NCI-H526 (cell line): ENCODE data around the gene STIMATE.

Experiments
- DNase-seq, 2 experiments: peaks; one replicate each; lab custom pipeline; 2025; lab: John Stamatoyannopoulos, UW

The STIMATE gene

DNA sequence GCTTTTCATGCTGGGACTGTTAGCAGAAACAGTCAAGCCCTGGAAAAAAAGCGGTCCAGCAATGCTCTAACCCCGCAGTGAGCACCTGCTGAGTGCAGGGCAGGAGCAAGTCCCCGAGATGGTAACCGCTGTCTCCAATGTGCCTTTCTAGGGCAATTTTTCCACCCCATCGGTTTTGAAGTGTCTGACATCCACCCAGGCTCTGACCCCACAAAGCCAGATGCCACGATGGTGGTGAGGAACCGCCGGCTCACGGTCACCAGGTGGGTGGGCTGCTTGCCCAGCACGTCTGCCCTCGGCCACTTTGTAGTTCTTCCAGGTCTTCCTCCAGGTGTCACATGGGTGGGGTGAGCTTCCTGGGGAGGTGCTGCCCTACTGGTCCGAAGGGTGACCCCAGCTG lies 106.0 kb downstream of the STIMATE start:
- DNase-seq, result no peak

DNA sequence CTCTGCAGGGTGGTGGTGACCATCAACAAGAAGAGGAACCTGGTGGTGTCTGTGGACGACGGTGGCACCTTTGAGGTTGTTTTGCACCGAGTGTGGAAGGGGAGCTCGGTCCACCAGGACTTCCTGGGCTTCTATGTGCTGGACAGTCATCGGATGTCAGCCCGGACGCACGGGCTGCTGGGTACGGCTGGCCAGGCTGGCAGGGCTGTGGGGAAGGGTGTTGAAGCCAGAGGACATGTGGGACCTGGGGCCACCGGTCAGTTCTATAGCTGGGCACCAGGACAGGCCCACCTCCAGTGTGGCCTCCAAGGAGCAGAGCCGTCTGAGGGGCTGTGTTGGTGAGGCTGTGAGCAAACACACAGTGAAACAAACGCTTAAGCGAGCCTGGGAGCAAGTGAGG lies 106.6 kb downstream of the STIMATE start:
- no peak for DNase-seq

DNA sequence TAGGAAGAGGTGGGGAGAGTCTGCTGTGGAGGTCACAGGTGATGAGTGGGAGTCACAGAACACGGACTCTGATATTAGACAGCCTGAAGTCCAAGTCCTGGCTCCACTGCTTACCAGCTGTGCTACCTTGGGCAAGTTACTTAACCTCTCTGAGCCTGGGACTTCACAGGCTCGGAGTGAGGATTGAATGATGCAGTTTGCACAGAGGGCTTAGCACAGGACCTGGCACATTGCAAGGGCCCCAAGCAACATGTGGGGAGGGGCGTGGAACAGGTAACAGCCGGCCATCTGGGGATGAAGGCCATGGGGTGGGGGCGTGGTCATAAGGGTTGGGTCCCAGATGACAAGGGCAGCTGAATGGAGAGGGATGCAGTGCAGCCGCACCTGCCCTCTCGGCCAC lies 107.0 kb downstream of the STIMATE start:
- no peak for DNase-seq

DNA sequence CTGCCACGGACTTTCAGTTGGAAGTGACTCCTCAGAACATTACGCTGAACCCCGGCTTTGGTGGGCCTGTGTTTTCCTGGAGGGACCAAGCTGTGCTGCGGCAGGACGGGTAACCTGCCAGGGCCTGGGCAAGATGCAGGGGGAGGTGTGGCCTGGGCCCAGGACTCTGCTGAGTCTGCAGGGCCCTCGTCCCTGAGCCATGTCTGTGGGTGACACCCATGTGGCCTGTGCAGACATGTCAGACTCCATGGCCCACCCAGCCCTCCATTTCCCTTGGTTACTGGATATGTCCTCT lies 107.7 kb downstream of the STIMATE start:
- no peak for DNase-seq

DNA sequence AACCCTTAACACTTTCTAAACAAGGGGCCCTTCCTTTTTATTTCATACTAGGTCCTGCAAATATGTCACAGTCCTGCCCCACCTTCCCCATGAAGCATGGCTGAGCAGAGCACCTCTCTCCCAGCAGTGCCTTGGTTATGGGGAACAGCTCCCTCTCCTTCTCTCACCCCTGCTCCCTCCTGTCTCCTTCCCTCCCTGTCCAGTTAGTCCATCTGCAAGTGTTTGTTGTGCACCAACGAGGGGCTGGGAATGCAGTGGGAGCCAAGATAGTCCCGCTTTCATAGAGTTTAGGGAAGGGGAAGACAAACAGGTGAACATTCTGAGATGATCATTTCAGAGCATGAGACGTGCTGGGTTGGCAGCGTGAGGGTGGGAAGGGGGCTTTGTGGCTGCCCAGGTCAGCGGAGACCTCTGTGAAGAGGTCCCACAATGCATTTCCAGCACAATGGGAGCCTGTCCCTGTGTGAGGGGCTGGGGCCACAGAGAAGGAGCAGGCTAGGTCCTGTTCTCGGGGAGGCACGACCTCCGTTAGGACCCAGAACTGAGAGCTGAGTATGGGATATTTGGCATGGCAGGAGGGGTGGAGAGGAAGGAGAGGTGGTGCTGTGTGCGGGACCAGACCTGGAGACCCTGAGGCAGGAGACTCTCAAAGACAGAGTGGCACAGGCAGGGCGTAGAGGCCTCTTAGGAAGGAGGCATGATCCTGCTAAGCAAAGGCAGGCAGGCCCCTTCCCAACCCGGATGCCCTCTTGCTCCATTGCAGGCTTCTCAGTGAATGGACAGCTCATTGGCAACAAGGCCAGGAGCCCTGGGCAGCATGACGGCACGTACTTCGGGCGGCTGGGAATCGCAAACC lies 108.2 kb downstream of the STIMATE start:
- DNase-seq, result no peak

DNA sequence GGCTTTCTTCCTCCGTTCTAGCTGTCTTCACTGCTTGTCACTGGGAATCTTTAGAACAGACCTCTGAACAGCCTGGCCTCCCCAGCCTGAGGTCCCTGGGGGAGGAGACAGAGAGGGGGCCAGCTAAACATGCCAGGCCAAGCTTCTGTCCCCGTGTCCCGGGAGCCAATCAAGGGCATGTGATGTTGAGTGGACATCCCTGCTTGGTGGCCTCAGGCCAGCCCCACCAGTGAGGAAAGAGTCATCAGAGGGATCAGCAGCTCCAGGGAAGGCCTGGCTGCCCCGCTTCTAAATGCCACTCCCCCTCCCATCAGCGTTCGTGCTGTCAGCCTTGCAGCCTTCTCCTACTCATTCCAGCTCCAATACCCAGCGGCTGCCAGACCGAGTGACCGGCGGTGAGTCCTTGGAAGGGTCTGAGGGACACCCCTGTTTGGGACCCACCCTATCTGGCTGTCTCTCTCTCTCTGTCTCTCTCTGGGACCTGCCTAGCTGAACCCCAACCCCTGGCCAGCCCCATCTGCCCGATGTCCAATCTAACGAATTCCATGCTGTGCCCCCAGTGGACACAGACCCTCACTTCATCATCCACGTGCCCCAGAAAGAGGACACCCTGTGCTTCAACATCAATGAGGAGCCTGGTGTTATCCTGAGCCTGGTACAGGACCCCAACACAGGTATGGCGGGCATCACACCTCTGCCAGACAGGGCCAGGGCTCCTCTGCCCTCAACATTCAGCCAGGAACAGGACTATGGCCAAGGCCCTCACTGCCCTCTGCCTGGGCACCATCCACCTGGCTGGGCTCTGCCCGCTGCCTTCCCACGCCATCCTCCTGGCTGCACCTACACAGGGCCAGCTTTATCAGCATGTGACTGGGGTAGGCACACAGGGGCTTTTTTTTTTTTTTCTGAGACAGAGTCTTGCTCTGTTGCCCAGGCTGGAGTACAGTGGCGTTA lies 109.4 kb downstream of the STIMATE start:
- no peak for DNase-seq

DNA sequence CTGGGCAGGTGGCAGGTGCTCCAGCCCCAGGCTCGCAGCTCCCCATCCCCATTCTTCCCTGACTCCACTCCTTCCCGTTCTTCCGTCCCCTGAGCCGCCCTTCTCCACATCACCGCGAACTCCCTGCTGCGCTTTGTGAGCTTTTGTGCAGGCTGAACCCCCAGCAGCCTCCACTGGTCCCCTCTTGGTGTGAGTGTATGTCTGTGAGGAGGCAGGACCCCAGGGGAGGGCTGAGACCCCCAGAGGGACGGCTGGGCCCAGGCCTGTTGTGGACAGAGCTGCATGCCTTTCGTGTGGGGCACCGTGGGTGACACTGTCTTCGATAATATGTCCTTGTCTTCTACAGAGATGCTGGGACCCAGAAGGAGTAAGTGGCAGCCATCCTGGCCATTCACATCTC lies 110.1 kb downstream of the STIMATE start:
- no peak for DNase-seq
